ENCODE data around the gene FGFR2. TPM values are rescaled to one million over a fixed set of nuclear protein-coding genes. Genes with fewer than 3 reads are reported as not detected.

The FGFR2 gene
- polyA plus RNA-seq, 1 of the 3 experiments (the other 2 are of a cell fraction), result 0.02 TPM

GRCh38 chr10:121532292-121532864, 65.9 kb downstream of the FGFR2 start:
- no peaks in the 10 kb centered on the region for H3K9me2 ChIP-seq
- no peaks in the 10 kb centered on the region for H4K20me1 ChIP-seq (ENCODE audit: insufficient read depth)
- no peak for DNase-seq
- POLR2A ChIA-PET, result no interaction called here
- H3K27me3 ChIP-seq (ENCODE audit: insufficient read depth), result no peaks in the 10 kb centered on the region
- H3K4me2 ChIP-seq, result no peak overlapping the region
- no peaks in the 10 kb centered on the region for H3K4me1 ChIP-seq (ENCODE audit: control insufficient read depth in 1 of 2, insufficient read depth in 2 of 2, low read depth in 1 of 2, low read length in 1 of 2)
- no peaks in the 10 kb centered on the region for H3K79me2 ChIP-seq (ENCODE audit: insufficient read depth)
- no peak overlapping the region for H3K4me3 ChIP-seq (ENCODE audit: low read depth in 2 of 2, low read length in 1 of 2)
- no peak overlapping the region for H3K27ac ChIP-seq (ENCODE audit: low read depth in 2 of 2, low read length in 1 of 2)
- no peak overlapping the region for H2AFZ ChIP-seq (ENCODE audit: low read depth)
- H3F3A ChIP-seq (replicated peaks; ENCODE audit: insufficient read depth), result no peaks in the 10 kb centered on the region
- WGBS (ENCODE audit: low lambda C conversion rate), result 58% methylated on average over 12 of the region's 13 CpGs
- CTCF ChIA-PET, result interaction anchor here (0.8 kb wide), 1 partner anchor 444 kb away, joined by 3 read pairs; no protein-coding TSS in a partner anchor
- no peaks in the 10 kb centered on the region for H3K36me3 ChIP-seq (replicated peaks in 1 of 2; ENCODE audit: control insufficient read depth in 1 of 2, insufficient read depth in 2 of 2, low read length in 1 of 2)
- no peaks in the 10 kb centered on the region for H3K9me3 ChIP-seq
- TF ChIP-seq MEF2A (IDR thresholded peaks at IDR 0.05; ENCODE audit: borderline replicate concordance, low read depth), result no peak
- TF ChIP-seq GABPA (IDR thresholded peaks at IDR 0.05; ENCODE audit: low read depth), result no peak
- TF ChIP-seq POLR2AphosphoS5 (IDR thresholded peaks at IDR 0.05; ENCODE audit: low read depth, low read length), result no peak
- no peak for TF ChIP-seq NRF1 (IDR thresholded peaks at IDR 0.05; ENCODE audit: low read depth, low read length)
- TF ChIP-seq RXRA (IDR thresholded peaks at IDR 0.05; ENCODE audit: borderline replicate concordance, low read depth), result no peak
- no peak for TF ChIP-seq ELF1 (IDR thresholded peaks at IDR 0.05)
- no peak for TF ChIP-seq GATA2 (CRISPR knock-in tag; IDR thresholded peaks at IDR 0.05)
- no peak for TF ChIP-seq FOXJ3 (CRISPR knock-in tag; IDR thresholded peaks at IDR 0.05)
- TF ChIP-seq SMC3 (IDR thresholded peaks at IDR 0.05; ENCODE audit: low read depth, low read length), result no peak
- no peak for TF ChIP-seq RAD21 (IDR thresholded peaks at IDR 0.05; ENCODE audit: low read length)
- no peak for TF ChIP-seq TAF1 (IDR thresholded peaks at IDR 0.05; ENCODE audit: borderline replicate concordance, low read depth, low read length)
- no peak for TF ChIP-seq EZH2phosphoT487 (IDR thresholded peaks at IDR 0.05; ENCODE audit: borderline replicate concordance, low read depth)
- no peak for TF ChIP-seq RCOR1 (IDR thresholded peaks at IDR 0.05; ENCODE audit: low read length)
- TF ChIP-seq CHD2 (IDR thresholded peaks at IDR 0.05; ENCODE audit: low read length, partially characterized antibody), result no peak
- no peak for TF ChIP-seq NFIC (IDR thresholded peaks at IDR 0.05; ENCODE audit: borderline replicate concordance)
- no peak for TF ChIP-seq PBX3 (IDR thresholded peaks at IDR 0.05)
- H3K9ac ChIP-seq, result no peak overlapping the region

GRCh38 chr10:121531830-121532178, 66.4 kb downstream of the FGFR2 start:
- no peaks in the 10 kb centered on the region for H3K36me3 ChIP-seq (replicated peaks in 1 of 2; ENCODE audit: control insufficient read depth in 1 of 2, insufficient read depth in 2 of 2, low read length in 1 of 2)
- TF ChIP-seq RFX5 (IDR thresholded peaks at IDR 0.05; ENCODE audit: low read length) (no peak), YY1 (IDR thresholded peaks at IDR 0.05; ENCODE audit: low read depth) (no peak), TCF12 (IDR thresholded peaks at IDR 0.05) (no peak), POLR2AphosphoS5 (IDR thresholded peaks at IDR 0.05; ENCODE audit: low read depth, low read length) (no peak), GABPA (IDR thresholded peaks at IDR 0.05; ENCODE audit: low read depth) (no peak), EZH2phosphoT487 (IDR thresholded peaks at IDR 0.05; ENCODE audit: borderline replicate concordance, low read depth) (no peak), GATA2 (CRISPR knock-in tag; IDR thresholded peaks at IDR 0.05) (no peak), RCOR1 (IDR thresholded peaks at IDR 0.05; ENCODE audit: low read length) (no peak), ELF1 (IDR thresholded peaks at IDR 0.05) (no peak), USF2 (IDR thresholded peaks at IDR 0.05; ENCODE audit: borderline replicate concordance, low read depth, low read length) (no peak), MEF2A (IDR thresholded peaks at IDR 0.05; ENCODE audit: borderline replicate concordance, low read depth) (no peak), NRF1 (IDR thresholded peaks at IDR 0.05; ENCODE audit: low read depth, low read length) (no peak), FOSL2 (IDR thresholded peaks at IDR 0.05; ENCODE audit: borderline replicate concordance, low read depth) (no peak)
- CTCF ChIA-PET, result no interaction called here
- H3K27me3 ChIP-seq (ENCODE audit: insufficient read depth), result no peaks in the 10 kb centered on the region
- no peak overlapping the region for H3K27ac ChIP-seq (ENCODE audit: low read depth in 2 of 2, low read length in 1 of 2)
- POLR2A ChIA-PET, result no interaction called here
- DNase-seq, result no peak
- no peaks in the 10 kb centered on the region for H3K79me2 ChIP-seq (ENCODE audit: insufficient read depth)
- H4K20me1 ChIP-seq (ENCODE audit: insufficient read depth), result no peaks in the 10 kb centered on the region
- H3K9ac ChIP-seq, result no peak overlapping the region
- no peaks in the 10 kb centered on the region for H3K9me3 ChIP-seq
- no peak overlapping the region for H3K4me2 ChIP-seq
- H3K9me2 ChIP-seq, result no peaks in the 10 kb centered on the region
- no peaks in the 10 kb centered on the region for H3K4me1 ChIP-seq (ENCODE audit: control insufficient read depth in 1 of 2, insufficient read depth in 2 of 2, low read depth in 1 of 2, low read length in 1 of 2)
- WGBS (ENCODE audit: low lambda C conversion rate), result 61% methylated on average over 11 of the region's 11 CpGs
- H3K4me3 ChIP-seq (ENCODE audit: low read depth in 2 of 2, low read length in 1 of 2), result no peak overlapping the region
- H2AFZ ChIP-seq (ENCODE audit: low read depth), result no peak overlapping the region
- no peaks in the 10 kb centered on the region for H3F3A ChIP-seq (replicated peaks; ENCODE audit: insufficient read depth)

Data from SK-N-SH (cell line).